Heart right ventricle (tissue), 16 donors: ENCODE measurements around the gene RASIP1. TPM values are rescaled to one million over a fixed set of nuclear protein-coding genes. Genes with fewer than 3 reads are reported as not detected.

Source experiments
- ATAC-seq, 8 donors: fragments of 200-7000 bp; cut with Tn5 transposase; one replicate each; pipeline ENCODE4 v1.9.1; 2020; ENCODE audit warnings: mild to moderate bottlenecking in 8 of 8, moderate library complexity in 8 of 8, moderate number of reproducible peaks in 1 of 8
- DNase-seq, 2 donors: peaks; one replicate each; pipeline ENCODE4 v3.0.0-alpha.2; 2020
- H3K27ac ChIP-seq, 10 donors: fragments of 200-600 bp; sonication (generic) in 2 of 10; one replicate each; pipeline versions ENCODE4 v1.5.0 to v1.8.0; 2020 to 2022; ENCODE audit warnings: mild to moderate bottlenecking in 3 of 10
- H3K27me3 ChIP-seq, 7 donors: fragments of 200-600 bp; one replicate each; pipeline ENCODE4 v1.8.0; 2021 to 2022; ENCODE audit warnings: mild to moderate bottlenecking in 2 of 7
- H3K36me3 ChIP-seq, 9 donors: fragments of 200-600 bp; sonication (generic) in 1 of 9; one replicate each; pipeline versions ENCODE4 v1.5.0 to v1.8.0; 2020 to 2022; ENCODE audit warnings: mild to moderate bottlenecking in 2 of 9
- H3K4me1 ChIP-seq, 9 donors: fragments of 200-600 bp; sonication (generic) in 1 of 9; one replicate each; pipeline versions ENCODE4 v1.5.0 to v1.8.0; 2020 to 2022; ENCODE audit warnings: mild to moderate bottlenecking in 4 of 9
- H3K4me3 ChIP-seq, 10 donors: fragments of 200-600 bp; sonication (generic) in 2 of 10; one replicate each; pipeline versions ENCODE4 v1.5.0 to v1.8.0; 2020 to 2022; ENCODE audit warnings: mild to moderate bottlenecking in 7 of 10, moderate library complexity in 2 of 10
- H3K9me3 ChIP-seq, 11 donors: fragments of 200-600 bp in 10 of 11; sonication (generic) in 2 of 11; one replicate each; pipeline versions ENCODE4 v1.5.0 to v1.8.0; 2013 to 2022; ENCODE audit warnings: mild to moderate bottlenecking in 2 of 11, control low read depth in 1 of 11, moderate library complexity in 1 of 11
- whole genome bisulfite sequencing, 2 donors: extraction: QIAGEN DNeasy Blood & Tissue Kit; methylation state at CpG; one replicate each; pipeline ENCODE4 v1.1.7; 2013; ENCODE audit warnings: inconsistent platforms in 1 of 2; 5-methylcytosine and 5-hydroxymethylcytosine counted together
- intact Hi-C, 10 donors: fragments of 100-400 bp; cut with DNase I; formaldehyde crosslinking; loops; one replicate each; pipeline versions ENCODE4 v1.11.1 to v1.14.2; 2022
- polyA plus RNA-seq, 2 donors: library from polyadenylated mRNA; stranded (reverse); fragments of 200-250 nt; gene quantifications; one replicate each; pipeline ENCODE4 v1.2.3, GENCODE V29; 2013
- total RNA-seq, 10 donors: library from RNA; stranded (reverse); fragmentation: NEBNext Ultra II Directional in 3 of 10; extraction: Animal tissue kit (Norgen Biotek cat#: 25700) in 3 of 10; gene quantifications; one replicate each; pipeline versions ENCODE4 v1.2.1 to v1.2.4, GENCODE V29; 2021 to 2023
- TF ChIP-seq, protein P1 (sequence below), 9 donors: fragments of 200-600 bp; sonication (generic) in 2 of 9; IDR thresholded peaks; one replicate each; pipeline versions ENCODE4 v1.5.0 to v1.8.0; 2021 to 2022; ENCODE audit warnings: antibody characterized with exemption in 9 of 9, mild to moderate bottlenecking in 5 of 9, moderate library complexity in 1 of 9
- donor health status: Arrhythmogenic right ventricular cardiomyopathy.
- donor health status: ischemic (EF 13 %, LVEDD 7.1; RV severe dilation, severe dysfunction).
- donor health status: healthy with polysubstance abuse.
- donor health status: DM: no; HTN: yes; CAD: no.
- donor health status: DM: no; HTN: no; CAD: no.
- donor health status: ischemic (EF 25% LVEDD 6.9; RV normal size, moderate dysfunction).
- donor health status: ischemic (EF 25% LVEDD 5.7; RV mildly dilated, moderate dysfunction).
- donor health status: healthy.
- donor health status: DM: yes; HTN: yes; CAD: no.
- donor health status: Ischemic cardiomyopathy.
- donor health status: ischemic (EF 35%, LVEDD 5.7; RV mildly dilated, moderate dysfunction).
- donor health status: nonischemic (EF 11% LVEDD 7.7; RV severe dilation, severe dysfunction).
- donor health status: DM: yes; HTN: yes; CAD: no.
- donor health status: PGD.
- donor health status: ischemic (EF 29% LVEDD 5.4; RV normal size, mild dysfunction).
- donor health status: nonischemic (EF 23%, LVEDD 6.1; RV moderate dilation, normal function).

Gene RASIP1
- total and polyA plus RNA-seq, 12 donors: 13.6 to 27.3 (median 16.2) TPM

DNA sequence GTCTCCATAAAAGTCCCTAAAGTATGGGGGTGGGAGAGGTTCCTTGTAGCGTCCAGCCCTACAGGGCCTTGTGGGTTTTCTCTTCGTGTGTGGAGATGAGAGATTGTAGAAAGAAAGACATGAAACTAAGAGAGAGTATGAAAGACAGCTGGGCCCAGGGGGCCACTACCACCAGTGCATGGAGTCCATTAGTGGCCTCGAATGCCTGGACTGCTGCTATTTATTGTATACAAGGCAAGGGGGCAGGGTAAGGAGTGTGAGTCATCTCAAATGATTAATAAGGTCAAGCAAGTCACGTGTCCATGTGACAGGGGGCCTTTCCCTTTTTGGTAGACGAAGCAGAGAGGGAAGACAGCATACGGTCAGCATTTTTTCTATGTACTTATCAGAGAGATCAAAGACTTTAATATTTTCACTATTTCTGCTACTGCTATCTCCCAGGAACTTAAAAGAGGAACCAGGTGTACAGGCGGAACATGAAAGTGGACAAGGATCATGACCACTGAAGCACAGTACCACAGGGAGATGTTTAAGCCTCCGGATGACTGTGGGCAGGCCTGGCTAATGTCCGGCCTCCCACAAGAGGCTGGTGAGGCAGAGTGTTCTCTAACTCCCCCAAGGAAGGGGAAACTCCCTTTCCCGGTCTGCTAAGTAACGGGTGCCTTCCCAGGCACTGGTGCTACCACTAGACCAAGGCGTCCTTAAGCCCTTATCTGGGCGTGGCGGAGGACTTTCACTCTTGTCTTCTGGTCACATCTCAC, 40.4 kb upstream of the RASIP1 start:
- Histone ChIP-seq H3K4me3 (no peak overlapping the region), H3K27ac (peak overlapping the region in 8 of 10 donors; percentile 55 to 74 (median 67)), H3K9me3 (no peaks in the 10 kb centered on the region), H3K4me1 (peaks cover 0 to 35% (median 10%) of the 10 kb centered on the region in 9 donors), H3K36me3 (no peaks in the 10 kb centered on the region), H3K27me3 (no peaks in the 10 kb centered on the region)
- peak in 5 of 8 donors; percentile 3 to 31 (median 16) for ATAC-seq
- TF ChIP-seq, protein P1, sequence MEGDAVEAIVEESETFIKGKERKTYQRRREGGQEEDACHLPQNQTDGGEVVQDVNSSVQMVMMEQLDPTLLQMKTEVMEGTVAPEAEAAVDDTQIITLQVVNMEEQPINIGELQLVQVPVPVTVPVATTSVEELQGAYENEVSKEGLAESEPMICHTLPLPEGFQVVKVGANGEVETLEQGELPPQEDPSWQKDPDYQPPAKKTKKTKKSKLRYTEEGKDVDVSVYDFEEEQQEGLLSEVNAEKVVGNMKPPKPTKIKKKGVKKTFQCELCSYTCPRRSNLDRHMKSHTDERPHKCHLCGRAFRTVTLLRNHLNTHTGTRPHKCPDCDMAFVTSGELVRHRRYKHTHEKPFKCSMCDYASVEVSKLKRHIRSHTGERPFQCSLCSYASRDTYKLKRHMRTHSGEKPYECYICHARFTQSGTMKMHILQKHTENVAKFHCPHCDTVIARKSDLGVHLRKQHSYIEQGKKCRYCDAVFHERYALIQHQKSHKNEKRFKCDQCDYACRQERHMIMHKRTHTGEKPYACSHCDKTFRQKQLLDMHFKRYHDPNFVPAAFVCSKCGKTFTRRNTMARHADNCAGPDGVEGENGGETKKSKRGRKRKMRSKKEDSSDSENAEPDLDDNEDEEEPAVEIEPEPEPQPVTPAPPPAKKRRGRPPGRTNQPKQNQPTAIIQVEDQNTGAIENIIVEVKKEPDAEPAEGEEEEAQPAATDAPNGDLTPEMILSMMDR (IDR thresholded peaks at IDR 0.05): no peak
- no peak for DNase-seq
- WGBS, 2 donors: 58 to 71% methylated on average over 14 of the region's 14 CpGs
- intact Hi-C loops: loop anchor here in 5 of 10 donors (5.0 to 10.0 kb wide), 5 partner anchors 39 to 136 kb away; partner anchors contain the start of genes CA11 (in 4 of the 5), NTN5 (in 1 of the 5) and RASIP1 (in 1 of the 5)

DNA sequence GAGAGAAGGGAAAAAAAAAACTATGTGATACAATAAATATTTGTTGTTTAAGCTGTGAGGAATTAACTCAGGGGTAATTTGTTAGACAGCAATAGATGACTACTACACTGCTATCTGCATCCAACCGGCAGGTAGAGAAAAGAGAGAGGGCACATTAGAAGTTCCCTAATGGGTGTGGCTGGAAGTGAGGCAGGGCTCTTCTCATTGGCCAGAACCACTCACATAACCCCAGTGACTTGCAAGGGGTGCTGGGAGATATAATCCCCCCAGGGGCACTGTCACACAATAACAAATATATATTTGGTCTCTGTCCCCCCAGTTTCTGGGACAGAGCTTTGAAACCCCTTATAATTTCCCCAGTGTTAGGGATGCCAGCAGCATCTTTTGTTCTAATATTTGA, 39.2 kb upstream of the RASIP1 start:
- intact Hi-C loops: loop anchor here in 5 of 10 donors (5.0 to 10.0 kb wide), 5 partner anchors 37 to 135 kb away; partner anchors contain the start of genes CA11 (in 4 of the 5), NTN5 (in 1 of the 5) and RASIP1 (in 1 of the 5)
- TF ChIP-seq, protein P1 (IDR thresholded peaks at IDR 0.05): no peak
- ATAC-seq (no peak), DNase-seq (no peak)
- WGBS, 2 donors: 65 to 82% methylated on average over 1 of the region's 1 CpG
- Histone ChIP-seq H3K9me3 (no peaks in the 10 kb centered on the region), H3K27me3 (no peaks in the 10 kb centered on the region), H3K4me3 (no peak overlapping the region), H3K27ac (no peak overlapping the region), H3K36me3 (no peaks in the 10 kb centered on the region), H3K4me1 (peaks cover 0 to 35% (median 10%) of the 10 kb centered on the region in 9 donors)

DNA sequence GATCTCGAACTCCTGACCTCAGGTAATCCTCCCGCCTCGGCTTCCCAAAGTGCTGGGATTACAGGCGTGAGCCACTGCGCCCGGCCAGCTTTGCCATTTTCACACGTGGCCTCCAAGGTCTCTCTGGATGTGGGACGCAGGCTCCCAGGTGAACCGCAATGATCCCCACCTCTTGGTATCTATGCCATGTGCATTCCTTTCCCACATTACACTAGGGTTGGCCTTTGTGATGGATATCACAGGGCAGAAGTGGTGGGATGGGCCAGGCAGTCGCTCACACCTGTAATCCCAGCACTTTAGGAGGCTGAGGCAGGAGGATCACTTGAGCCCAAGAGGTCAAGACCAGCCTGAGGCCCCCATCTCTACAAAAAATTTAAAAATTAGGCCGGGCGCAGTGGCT, 37.3 kb upstream of the RASIP1 start:
- H3K4me3 ChIP-seq: no peak overlapping the region
- 89 to 92% methylated on average over 12 of the region's 12 CpGs for WGBS, 2 donors
- no peak overlapping the region for H3K27ac ChIP-seq
- peaks cover 0 to 31% (median 13%) of the 10 kb centered on the region in 9 donors for H3K4me1 ChIP-seq
- intact Hi-C loops: no loop called here
- H3K36me3 ChIP-seq: no peaks in the 10 kb centered on the region
- DNase-seq (no peak), ATAC-seq (no peak)
- H3K27me3 ChIP-seq: no peaks in the 10 kb centered on the region
- TF ChIP-seq, protein P1 (IDR thresholded peaks at IDR 0.05): no peak
- H3K9me3 ChIP-seq: no peaks in the 10 kb centered on the region

DNA sequence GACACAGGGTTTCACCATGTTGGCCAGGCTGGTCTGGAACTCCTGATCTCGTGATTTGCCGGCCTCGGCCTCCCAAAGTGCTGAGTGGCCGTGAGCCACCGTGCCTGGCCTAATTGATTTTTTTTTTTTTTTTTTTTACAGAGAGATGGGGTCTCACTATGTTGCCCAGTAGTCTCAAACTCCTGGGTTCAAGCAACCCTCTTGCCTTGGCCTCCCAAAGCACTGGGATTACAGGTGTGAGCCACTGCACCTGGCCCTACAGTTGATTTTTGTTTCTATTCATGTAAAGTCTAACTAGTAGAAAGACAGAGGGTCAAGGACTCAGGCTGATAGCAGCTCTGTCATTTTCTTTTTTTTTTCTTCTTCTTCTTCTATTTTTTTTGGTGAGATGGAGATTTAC, 36.7 kb upstream of the RASIP1 start:
- intact Hi-C loops: no loop called here
- ATAC-seq: no peak

More for the DNA sequence above, 36.7 kb upstream of the RASIP1 start:
- Histone ChIP-seq H3K27ac (no peak overlapping the region), H3K27me3 (no peaks in the 10 kb centered on the region), H3K4me1 (peaks cover 0 to 25% (median 16%) of the 10 kb centered on the region in 9 donors), H3K4me3 (no peak overlapping the region), H3K36me3 (no peaks in the 10 kb centered on the region), H3K9me3 (no peaks in the 10 kb centered on the region)
- DNase-seq: no peak
- WGBS, 2 donors: 93 to 96% methylated on average over 5 of the region's 5 CpGs
- TF ChIP-seq, protein P1 (IDR thresholded peaks at IDR 0.05): no peak
